IMR-90 (cell line): ENCODE data around the gene TMEM184C. TPM values are rescaled to one million over a fixed set of nuclear protein-coding genes. Genes with fewer than 3 reads are reported as not detected.

Source experiments
- ATAC-seq: fragments of 200-7000 bp; cut with Tn5 transposase; 2 replicates; pipeline ENCODE4 v1.9.1; 2020; ENCODE audit warnings: low read depth, mild to moderate bottlenecking, moderate library complexity
- BruUV-seq: library from RNA; stranded (reverse); fragments of 400-500 nt; replicated peaks from 2 replicates; lab custom pipeline; 2021; lab: Mats Ljungman, UMichigan
- CTCF ChIA-PET: fragments of 300-600 bp; formaldehyde crosslinking; extraction: SDS; loops from one replicate; lab custom pipeline; 2021; ENCODE audit warnings: antibody characterized with exemption; lab: Yijun Ruan, JAX
- POLR2A ChIA-PET: fragments of 300-600 bp; sonication (Branson Sonifier 250); formaldehyde crosslinking; loops from one replicate; lab custom pipeline; 2022; ENCODE audit warnings: antibody characterized with exemption; ENCODE audit not compliant: unreplicated experiment; lab: Charles Lee
- DNase-seq: peaks from one replicate; pipeline ENCODE4 v3.0.0; 2013
- H2AFZ ChIP-seq: replicated peaks from 2 replicates; pipeline ENCODE3; 2013; ENCODE audit warnings: low read length, mild to moderate bottlenecking; ENCODE audit not compliant: poor library complexity
- H2AK5ac ChIP-seq: 2 replicates; pipeline ENCODE4 v1.6.1; 2013; ENCODE audit warnings: low read depth, low read length, inconsistent platforms
- H2AK9ac ChIP-seq: replicated peaks from 2 replicates; pipeline ENCODE3; 2013; ENCODE audit warnings: mild to moderate bottlenecking, low read depth, low read length, moderate library complexity; ENCODE audit not compliant: poor library complexity
- H2BK120ac ChIP-seq: 2 replicates; pipeline ENCODE4 v1.6.1; 2013; ENCODE audit warnings: low read depth, low read length, inconsistent platforms
- H2BK15ac ChIP-seq: 3 replicates; pipeline ENCODE4 v1.6.1; 2013; ENCODE audit warnings: low read depth, low read length, inconsistent platforms
- H2BK20ac ChIP-seq: 2 replicates; pipeline ENCODE4 v1.6.1; 2013; ENCODE audit warnings: low read depth, mild to moderate bottlenecking, inconsistent platforms, low read length, moderate library complexity
- H2BK5ac ChIP-seq: 2 replicates; pipeline ENCODE4 v1.6.1; 2013; ENCODE audit warnings: mild to moderate bottlenecking, low read depth, low read length, inconsistent platforms; ENCODE audit not compliant: poor library complexity, severe bottlenecking
- H3K14ac ChIP-seq: replicated peaks from 2 replicates; pipeline ENCODE4 v1.6.1; 2013; ENCODE audit warnings: low read depth, low read length, inconsistent platforms
- H3K18ac ChIP-seq: 2 replicates; pipeline ENCODE4 v1.6.1; 2013; ENCODE audit warnings: low read depth, low read length, control low read depth
- H3K23ac ChIP-seq: 2 replicates; pipeline ENCODE4 v1.6.1; 2013; ENCODE audit warnings: low read depth, low read length, inconsistent platforms
- H3K27ac ChIP-seq: 2 replicates; pipeline ENCODE4 v1.5.1; 2013; ENCODE audit warnings: mild to moderate bottlenecking, control low read depth, low read length; ENCODE audit not compliant: insufficient read depth
- H3K27me3 ChIP-seq: 2 replicates; pipeline ENCODE4 v1.6.1; 2013; ENCODE audit warnings: low read length; ENCODE audit not compliant: control insufficient read depth, insufficient read depth
- H3K36me3 ChIP-seq: 2 replicates; pipeline ENCODE4 v1.6.1; 2013; ENCODE audit warnings: low read length, mixed read lengths; ENCODE audit not compliant: control insufficient read depth, insufficient read depth
- H3K4ac ChIP-seq: 2 replicates; pipeline ENCODE4 v1.6.1; 2013; ENCODE audit warnings: low read depth, low read length, inconsistent platforms
- H3K4me1 ChIP-seq: 2 replicates; pipeline ENCODE4 v1.6.1; 2013; ENCODE audit warnings: low read length, mixed read lengths; ENCODE audit not compliant: control insufficient read depth, insufficient read depth
- H3K4me2 ChIP-seq: 2 replicates; pipeline ENCODE4 v1.6.1; 2013; ENCODE audit warnings: low read depth, mild to moderate bottlenecking, control low read depth, low read length, moderate library complexity
- H3K4me3 ChIP-seq: 2 replicates; pipeline ENCODE4 v1.5.1; 2013; ENCODE audit warnings: low read depth, mild to moderate bottlenecking, control low read depth, low read length, moderate library complexity; ENCODE audit not compliant: insufficient read depth
- H3K56ac ChIP-seq: 2 replicates; pipeline ENCODE4 v1.6.1; 2013; ENCODE audit warnings: low read length, inconsistent platforms; ENCODE audit not compliant: insufficient read depth; ENCODE audit errors: extremely low read depth
- H3K79me1 ChIP-seq, 2 experiments: 2 replicates each; pipeline ENCODE4 v1.6.1; 2013; ENCODE audit warnings: low read length in 2 of 2, inconsistent platforms in 1 of 2, low read depth in 1 of 2
- H3K9ac ChIP-seq: 2 replicates; pipeline ENCODE4 v1.6.1; 2013; ENCODE audit warnings: low read depth, low read length, control low read depth
- H3K9me1 ChIP-seq: 2 replicates; pipeline ENCODE4 v1.6.1; 2013; ENCODE audit warnings: low read length, inconsistent platforms; ENCODE audit not compliant: insufficient read depth
- H3K9me3 ChIP-seq: 2 replicates; pipeline ENCODE4 v1.6.1; 2013; ENCODE audit warnings: low read length; ENCODE audit not compliant: control insufficient read depth, insufficient read depth
- H4K20me1 ChIP-seq: 2 replicates; pipeline ENCODE4 v1.6.1; 2013; ENCODE audit warnings: low read length, inconsistent platforms; ENCODE audit not compliant: insufficient read depth
- H4K5ac ChIP-seq: 2 replicates; pipeline ENCODE4 v1.6.1; 2013; ENCODE audit warnings: mild to moderate bottlenecking, low read depth, low read length, control low read depth
- H4K8ac ChIP-seq, 2 experiments: 2 replicates each; pipeline ENCODE4 v1.6.1; 2013; ENCODE audit warnings: low read depth in 2 of 2, low read length in 2 of 2, control low read depth in 1 of 2, inconsistent platforms in 1 of 2
- H4K91ac ChIP-seq: 2 replicates; pipeline ENCODE4 v1.6.1; 2013; ENCODE audit warnings: low read depth, low read length, inconsistent platforms; ENCODE audit not compliant: insufficient read depth
- CHD1 ChIP-seq: IDR thresholded peaks from 2 replicates; pipeline ENCODE4 v1.6.1; 2012; ENCODE audit warnings: low read depth, low read length, improper control_type of control experiment
- CTCF ChIP-seq: conservative IDR thresholded peaks from 2 replicates; pipeline ENCODE4 v1.5.1; 2012; ENCODE audit warnings: mild to moderate bottlenecking, low read depth, low read length, improper control_type of control experiment
- MAFK ChIP-seq: IDR thresholded peaks from 2 replicates; pipeline ENCODE4 v1.6.1; 2012; ENCODE audit warnings: low read depth, low read length, improper control_type of control experiment
- NFE2L2 ChIP-seq: fragments of 150-350 bp; IDR thresholded peaks from 2 replicates; pipeline ENCODE4 v1.6.1; 2016; ENCODE audit warnings: low read depth, mild to moderate bottlenecking, low read length
- POLR2A ChIP-seq: IDR thresholded peaks from 2 replicates; pipeline ENCODE4 v1.6.1; 2012; ENCODE audit warnings: mild to moderate bottlenecking, low read depth, low read length
- RAD21 ChIP-seq: IDR thresholded peaks from 2 replicates; pipeline ENCODE4 v1.6.1; 2012; ENCODE audit warnings: low read length, improper control_type of control experiment
- RFX5 ChIP-seq: IDR thresholded peaks from 2 replicates; pipeline ENCODE4 v1.8.0; 2012; ENCODE audit warnings: low read depth, mild to moderate bottlenecking, low read length, moderate library complexity
- SMC3 ChIP-seq: fragments of 150-350 bp; IDR thresholded peaks from 2 replicates; pipeline ENCODE4 v1.6.1; 2016; ENCODE audit warnings: low read depth, mild to moderate bottlenecking, antibody characterized with exemption, low read length, moderate library complexity
- USF2 ChIP-seq: fragments of 150-350 bp; IDR thresholded peaks from 2 replicates; pipeline ENCODE4 v1.6.1; 2017; ENCODE audit warnings: mild to moderate bottlenecking, antibody characterized with exemption, low read length, low read depth
- WGBS, 2 experiments: methylation state at CpG; one replicate each; pipeline versions ENCODE4 v1.1.5 to v1.1.7; 2013; ENCODE audit warnings: missing lambda C conversion rate in 2 of 2; ENCODE audit not compliant: insufficient read length in 1 of 2; ENCODE audit errors: extremely low coverage in 2 of 2; 5-methylcytosine and 5-hydroxymethylcytosine counted together
- dilution Hi-C: fragments of 300-500 bp; cut with HindIII; formaldehyde crosslinking; loops from one replicate; pipeline ENCODE4 v1.14.3; 2018; ENCODE audit warnings: low sequenced_read_pairs; ENCODE audit not compliant: unreplicated experiment
- in situ Hi-C: fragments of 300-500 bp; cut with MboI; formaldehyde crosslinking; loops from 3 replicates; pipeline ENCODE4 v1.14.3; 2019; ENCODE audit warnings: low sequenced_read_pairs, inconsistent platforms, mixed read lengths
- intact Hi-C: fragments of 100-400 bp; cut with micrococcal nuclease; formaldehyde crosslinking; loops from 2 replicates; pipeline ENCODE4 v1.10.0; 2022
- polyA plus RNA-seq, 3 experiments: library from polyadenylated mRNA; depleted of rRNA; stranded (reverse); fragments of >200 nt; gene quantifications; 2 replicates each; pipeline ENCODE4 v1.2.3, GENCODE V29; 2012; ENCODE audit warnings: low replicate concordance in 1 of 3
- total RNA-seq: library from RNA; depleted of rRNA; stranded (reverse); fragments of >200 nt; gene quantifications from 2 replicates; pipeline ENCODE4 v1.2.3, GENCODE V29; 2012

TMEM184C gene
- total and polyA plus RNA-seq, 2 of the 4 experiments (the other 2 are of a cell fraction), result 17.4 to 67.6 TPM

GRCh38 chr4:147633113-147633512 lies 15.9 kb downstream of the TMEM184C start (continued):
- TF ChIP-seq CTCF, result no peak
- TF ChIP-seq CHD1, result no peak
- no peak for TF ChIP-seq RAD21
- TF ChIP-seq NFE2L2, result no peak
- no peak for TF ChIP-seq RFX5

GRCh38 chr4:147633643-147634042 lies 16.4 kb downstream of the TMEM184C start:
- no peak for TF ChIP-seq USF2
- no peak for TF ChIP-seq CTCF
- no peak for TF ChIP-seq NFE2L2
- TF ChIP-seq SMC3, result no peak
- TF ChIP-seq MAFK, result no peak
- TF ChIP-seq POLR2A, result no peak
- H3K27me3 ChIP-seq, result no peaks in the 10 kb centered on the region
- ATAC-seq, result no peak
- H4K8ac ChIP-seq, result no peak overlapping the region
- no peak overlapping the region for H2BK120ac ChIP-seq
- no peak overlapping the region for H2BK5ac ChIP-seq
- H3K23ac ChIP-seq, result no peak overlapping the region
- H4K20me1 ChIP-seq, result no peaks in the 10 kb centered on the region
- H3K56ac ChIP-seq, result no peak overlapping the region
- POLR2A ChIA-PET, result no interaction called here
- no peak for DNase-seq
- no peak overlapping the region for H3K4ac ChIP-seq
- H4K5ac ChIP-seq, result no peak overlapping the region
- no peak overlapping the region for H3K18ac ChIP-seq
- peaks cover 0 to 4% of the 10 kb centered on the region in 2 experiments; a peak in 2 of 4 replicates for H3K79me1 ChIP-seq
- no CpG with 5 or more reads among the region's 1 CpG for WGBS, 2 experiments
- no peaks in the 10 kb centered on the region; the same call in 1 of the 2 replicates for H3K9me3 ChIP-seq
- H2AFZ ChIP-seq, result no peak overlapping the region
- H3K36me3 ChIP-seq, result peaks cover 19% of the 10 kb centered on the region
- H2AK9ac ChIP-seq, result no peak overlapping the region
- intact Hi-C loops (no loop called here), in situ Hi-C loops (no loop called here), dilution Hi-C loops (no loop called here)
- no peaks in the 10 kb centered on the region for H3K4me1 ChIP-seq
- H3K14ac ChIP-seq, result no peak overlapping the region
- H2BK20ac ChIP-seq, result no peak overlapping the region
- H3K4me2 ChIP-seq, result no peak overlapping the region
- peaks cover 3% of the 10 kb centered on the region; the same call in 1 of the 2 replicates for H3K9me1 ChIP-seq
- H2AK5ac ChIP-seq, result no peak overlapping the region
- no peak overlapping the region for H3K9ac ChIP-seq
- CTCF ChIA-PET, result interaction anchor here (1.0 to 1.3 kb wide), 2 partner anchors 11 to 233 kb away, joined by 3 read pairs; no protein-coding TSS in a partner anchor
- H3K27ac ChIP-seq, result no peak overlapping the region
- no peak overlapping the region for H4K91ac ChIP-seq
- BruUV-seq, result no TSS peak
- H2BK15ac ChIP-seq, result no peak overlapping the region
- H3K4me3 ChIP-seq, result no peak overlapping the region
